IMR-90 (cell line): Measurements from ENCODE around the gene TRDN. TPM values are rescaled to one million over a fixed set of nuclear protein-coding genes. Genes with fewer than 3 reads are reported as not detected.

ENCODE experiments used
- ATAC-seq: fragments of 200-7000 bp; cut with Tn5 transposase; 2 replicates; pipeline ENCODE4 v1.9.1; 2020; ENCODE audit warnings: low read depth, mild to moderate bottlenecking, moderate library complexity
- BruUV-seq: library from RNA; stranded (reverse); fragments of 400-500 nt; replicated peaks from 2 replicates; lab custom pipeline; 2021; lab: Mats Ljungman, UMichigan
- CTCF ChIA-PET: fragments of 300-600 bp; formaldehyde crosslinking; extraction: SDS; loops from one replicate; lab custom pipeline; 2021; ENCODE audit warnings: antibody characterized with exemption; lab: Yijun Ruan, JAX
- POLR2A ChIA-PET: fragments of 300-600 bp; sonication (Branson Sonifier 250); formaldehyde crosslinking; loops from one replicate; lab custom pipeline; 2022; ENCODE audit warnings: antibody characterized with exemption; ENCODE audit not compliant: unreplicated experiment; lab: Charles Lee
- DNase-seq: peaks from one replicate; pipeline ENCODE4 v3.0.0; 2013
- H2AFZ ChIP-seq: replicated peaks from 2 replicates; pipeline ENCODE3; 2013; ENCODE audit warnings: low read length, mild to moderate bottlenecking; ENCODE audit not compliant: poor library complexity
- H2AK5ac ChIP-seq: 2 replicates; pipeline ENCODE4 v1.6.1; 2013; ENCODE audit warnings: low read depth, low read length, inconsistent platforms
- H2AK9ac ChIP-seq: replicated peaks from 2 replicates; pipeline ENCODE3; 2013; ENCODE audit warnings: mild to moderate bottlenecking, low read depth, low read length, moderate library complexity; ENCODE audit not compliant: poor library complexity
- H2BK120ac ChIP-seq: 2 replicates; pipeline ENCODE4 v1.6.1; 2013; ENCODE audit warnings: low read depth, low read length, inconsistent platforms
- H2BK15ac ChIP-seq: 3 replicates; pipeline ENCODE4 v1.6.1; 2013; ENCODE audit warnings: low read depth, low read length, inconsistent platforms
- H2BK20ac ChIP-seq: 2 replicates; pipeline ENCODE4 v1.6.1; 2013; ENCODE audit warnings: low read depth, mild to moderate bottlenecking, inconsistent platforms, low read length, moderate library complexity
- H2BK5ac ChIP-seq: 2 replicates; pipeline ENCODE4 v1.6.1; 2013; ENCODE audit warnings: mild to moderate bottlenecking, low read depth, low read length, inconsistent platforms; ENCODE audit not compliant: poor library complexity, severe bottlenecking
- H3K14ac ChIP-seq: replicated peaks from 2 replicates; pipeline ENCODE4 v1.6.1; 2013; ENCODE audit warnings: low read depth, low read length, inconsistent platforms
- H3K18ac ChIP-seq: 2 replicates; pipeline ENCODE4 v1.6.1; 2013; ENCODE audit warnings: low read depth, low read length, control low read depth
- H3K23ac ChIP-seq: 2 replicates; pipeline ENCODE4 v1.6.1; 2013; ENCODE audit warnings: low read depth, low read length, inconsistent platforms
- H3K27ac ChIP-seq: 2 replicates; pipeline ENCODE4 v1.5.1; 2013; ENCODE audit warnings: mild to moderate bottlenecking, control low read depth, low read length; ENCODE audit not compliant: insufficient read depth
- H3K27me3 ChIP-seq: 2 replicates; pipeline ENCODE4 v1.6.1; 2013; ENCODE audit warnings: low read length; ENCODE audit not compliant: control insufficient read depth, insufficient read depth
- H3K36me3 ChIP-seq: 2 replicates; pipeline ENCODE4 v1.6.1; 2013; ENCODE audit warnings: low read length, mixed read lengths; ENCODE audit not compliant: control insufficient read depth, insufficient read depth
- H3K4ac ChIP-seq: 2 replicates; pipeline ENCODE4 v1.6.1; 2013; ENCODE audit warnings: low read depth, low read length, inconsistent platforms
- H3K4me1 ChIP-seq: 2 replicates; pipeline ENCODE4 v1.6.1; 2013; ENCODE audit warnings: low read length, mixed read lengths; ENCODE audit not compliant: control insufficient read depth, insufficient read depth
- H3K4me2 ChIP-seq: 2 replicates; pipeline ENCODE4 v1.6.1; 2013; ENCODE audit warnings: low read depth, mild to moderate bottlenecking, control low read depth, low read length, moderate library complexity
- H3K4me3 ChIP-seq: 2 replicates; pipeline ENCODE4 v1.5.1; 2013; ENCODE audit warnings: low read depth, mild to moderate bottlenecking, control low read depth, low read length, moderate library complexity; ENCODE audit not compliant: insufficient read depth
- H3K56ac ChIP-seq: 2 replicates; pipeline ENCODE4 v1.6.1; 2013; ENCODE audit warnings: low read length, inconsistent platforms; ENCODE audit not compliant: insufficient read depth; ENCODE audit errors: extremely low read depth
- H3K79me1 ChIP-seq, 2 experiments: 2 replicates each; pipeline ENCODE4 v1.6.1; 2013; ENCODE audit warnings: low read length in 2 of 2, inconsistent platforms in 1 of 2, low read depth in 1 of 2
- H3K9ac ChIP-seq: 2 replicates; pipeline ENCODE4 v1.6.1; 2013; ENCODE audit warnings: low read depth, low read length, control low read depth
- H3K9me1 ChIP-seq: 2 replicates; pipeline ENCODE4 v1.6.1; 2013; ENCODE audit warnings: low read length, inconsistent platforms; ENCODE audit not compliant: insufficient read depth
- H3K9me3 ChIP-seq: 2 replicates; pipeline ENCODE4 v1.6.1; 2013; ENCODE audit warnings: low read length; ENCODE audit not compliant: control insufficient read depth, insufficient read depth
- H4K20me1 ChIP-seq: 2 replicates; pipeline ENCODE4 v1.6.1; 2013; ENCODE audit warnings: low read length, inconsistent platforms; ENCODE audit not compliant: insufficient read depth
- H4K5ac ChIP-seq: 2 replicates; pipeline ENCODE4 v1.6.1; 2013; ENCODE audit warnings: mild to moderate bottlenecking, low read depth, low read length, control low read depth
- H4K8ac ChIP-seq, 2 experiments: 2 replicates each; pipeline ENCODE4 v1.6.1; 2013; ENCODE audit warnings: low read depth in 2 of 2, low read length in 2 of 2, control low read depth in 1 of 2, inconsistent platforms in 1 of 2
- H4K91ac ChIP-seq: 2 replicates; pipeline ENCODE4 v1.6.1; 2013; ENCODE audit warnings: low read depth, low read length, inconsistent platforms; ENCODE audit not compliant: insufficient read depth
- BHLHE40 ChIP-seq: fragments of 150-350 bp; IDR thresholded peaks from 2 replicates; pipeline ENCODE4 v1.6.1; 2016; ENCODE audit warnings: mild to moderate bottlenecking, low read depth, low read length
- CEBPB ChIP-seq: IDR thresholded peaks from 2 replicates; pipeline ENCODE4 v1.6.1; 2012; ENCODE audit warnings: low read depth, low read length, improper control_type of control experiment
- CHD1 ChIP-seq: IDR thresholded peaks from 2 replicates; pipeline ENCODE4 v1.6.1; 2012; ENCODE audit warnings: low read depth, low read length, improper control_type of control experiment
- CTCF ChIP-seq: conservative IDR thresholded peaks from 2 replicates; pipeline ENCODE4 v1.5.1; 2012; ENCODE audit warnings: mild to moderate bottlenecking, low read depth, low read length, improper control_type of control experiment
- FOS ChIP-seq: fragments of 150-350 bp; IDR thresholded peaks from 2 replicates; pipeline ENCODE4 v1.6.1; 2016; ENCODE audit warnings: low read depth, low read length
- MAFK ChIP-seq: IDR thresholded peaks from 2 replicates; pipeline ENCODE4 v1.6.1; 2012; ENCODE audit warnings: low read depth, low read length, improper control_type of control experiment
- MAZ ChIP-seq: IDR thresholded peaks from 2 replicates; pipeline ENCODE4 v1.6.1; 2012; ENCODE audit warnings: low read depth, mild to moderate bottlenecking, low read length, improper control_type of control experiment, moderate library complexity, borderline replicate concordance
- MXI1 ChIP-seq: IDR thresholded peaks from 2 replicates; pipeline ENCODE4 v1.6.1; 2012; ENCODE audit warnings: low read depth, mild to moderate bottlenecking, low read length, moderate library complexity, borderline replicate concordance
- NFE2L2 ChIP-seq: fragments of 150-350 bp; IDR thresholded peaks from 2 replicates; pipeline ENCODE4 v1.6.1; 2016; ENCODE audit warnings: low read depth, mild to moderate bottlenecking, low read length
- POLR2A ChIP-seq: IDR thresholded peaks from 2 replicates; pipeline ENCODE4 v1.6.1; 2012; ENCODE audit warnings: mild to moderate bottlenecking, low read depth, low read length
- RAD21 ChIP-seq: IDR thresholded peaks from 2 replicates; pipeline ENCODE4 v1.6.1; 2012; ENCODE audit warnings: low read length, improper control_type of control experiment
- RCOR1 ChIP-seq: IDR thresholded peaks from 2 replicates; pipeline ENCODE4 v1.6.1; 2012; ENCODE audit warnings: mild to moderate bottlenecking, low read length, improper control_type of control experiment; ENCODE audit not compliant: insufficient replicate concordance
- RFX5 ChIP-seq: IDR thresholded peaks from 2 replicates; pipeline ENCODE4 v1.8.0; 2012; ENCODE audit warnings: low read depth, mild to moderate bottlenecking, low read length, moderate library complexity
- SMC3 ChIP-seq: fragments of 150-350 bp; IDR thresholded peaks from 2 replicates; pipeline ENCODE4 v1.6.1; 2016; ENCODE audit warnings: low read depth, mild to moderate bottlenecking, antibody characterized with exemption, low read length, moderate library complexity
- WGBS, 2 experiments: methylation state at CpG; one replicate each; pipeline versions ENCODE4 v1.1.5 to v1.1.7; 2013; ENCODE audit warnings: missing lambda C conversion rate in 2 of 2; ENCODE audit not compliant: insufficient read length in 1 of 2; ENCODE audit errors: extremely low coverage in 2 of 2; 5-methylcytosine and 5-hydroxymethylcytosine counted together
- dilution Hi-C: fragments of 300-500 bp; cut with HindIII; formaldehyde crosslinking; loops from one replicate; pipeline ENCODE4 v1.14.3; 2018; ENCODE audit warnings: low sequenced_read_pairs; ENCODE audit not compliant: unreplicated experiment
- in situ Hi-C: fragments of 300-500 bp; cut with MboI; formaldehyde crosslinking; loops from 3 replicates; pipeline ENCODE4 v1.14.3; 2019; ENCODE audit warnings: low sequenced_read_pairs, inconsistent platforms, mixed read lengths
- intact Hi-C: fragments of 100-400 bp; cut with micrococcal nuclease; formaldehyde crosslinking; loops from 2 replicates; pipeline ENCODE4 v1.10.0; 2022
- polyA plus RNA-seq, 3 experiments: library from polyadenylated mRNA; depleted of rRNA; stranded (reverse); fragments of >200 nt; gene quantifications; 2 replicates each; pipeline ENCODE4 v1.2.3, GENCODE V29; 2012; ENCODE audit warnings: low replicate concordance in 1 of 3
- total RNA-seq: library from RNA; depleted of rRNA; stranded (reverse); fragments of >200 nt; gene quantifications from 2 replicates; pipeline ENCODE4 v1.2.3, GENCODE V29; 2012
- TF ChIP-seq, protein P1 (sequence below): fragments of 150-350 bp; IDR thresholded peaks from 2 replicates; pipeline ENCODE4 v1.6.1; 2017; ENCODE audit warnings: mild to moderate bottlenecking, antibody characterized with exemption, low read length, low read depth
- TF ChIP-seq, protein P2 (sequence below): fragments of 150-350 bp; IDR thresholded peaks from 2 replicates; pipeline ENCODE4 v1.6.1; 2016; ENCODE audit warnings: low read depth, mild to moderate bottlenecking, low read length, moderate library complexity, borderline replicate concordance

Gene TRDN
- total and polyA plus RNA-seq, 2 of the 4 experiments (the other 2 are of a cell fraction), result not detected

DNA sequence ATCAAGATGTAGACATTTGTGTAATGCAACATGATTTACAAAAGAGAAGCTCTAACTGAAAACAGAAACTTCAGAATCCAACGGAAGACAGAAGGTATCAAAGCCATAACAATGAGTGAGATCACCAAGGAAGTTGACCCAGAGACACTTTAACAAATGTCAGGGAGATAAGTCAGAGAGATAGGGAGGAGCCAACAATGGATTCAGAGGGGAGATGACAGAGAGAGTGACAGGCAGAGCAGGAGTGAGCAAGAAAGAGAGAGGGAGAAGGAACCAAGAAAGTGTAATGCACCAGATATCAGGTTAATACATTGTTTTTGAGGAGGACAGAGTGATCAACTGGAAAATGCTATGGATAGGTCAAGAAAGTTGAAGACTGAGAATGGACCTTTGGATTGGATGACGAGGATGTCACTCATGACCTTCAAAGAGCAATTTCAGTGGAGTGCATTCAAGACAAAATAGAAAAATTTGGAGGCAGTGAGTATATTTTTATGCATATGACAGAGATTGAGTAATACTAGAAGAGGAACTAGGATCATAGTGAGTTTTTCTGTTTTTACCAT is 86.6 kb downstream of the TRDN start:
- Histone ChIP-seq H2AK5ac (no peak overlapping the region), H4K20me1 (no peaks in the 10 kb centered on the region), H3K79me1 (no peaks in the 10 kb centered on the region), H3K27me3 (no peaks in the 10 kb centered on the region), H2BK120ac (no peak overlapping the region), H3K4me1 (no peaks in the 10 kb centered on the region), H3K14ac (no peak overlapping the region), H3K9me3 (peaks cover 4% of the 10 kb centered on the region; the same call in 1 of the 2 replicates), H3K4me2 (no peak overlapping the region), H2BK20ac (no peak overlapping the region), H3K56ac (no peak overlapping the region), H3K4ac (no peak overlapping the region), H2BK15ac (no peak overlapping the region), H3K23ac (no peak overlapping the region), H4K91ac (no peak overlapping the region), H2BK5ac (no peak overlapping the region), H3K9ac (no peak overlapping the region), H3K9me1 (no peaks in the 10 kb centered on the region), H2AFZ (no peak overlapping the region), H4K8ac (no peak overlapping the region), H3K27ac (no peak overlapping the region), H4K5ac (no peak overlapping the region), H2AK9ac (no peak overlapping the region), H3K18ac (no peak overlapping the region), H3K4me3 (no peak overlapping the region), H3K36me3 (no peaks in the 10 kb centered on the region)
- DNase-seq (no peak), ATAC-seq (no peak)
- TF ChIP-seq CHD1 (no peak), MAZ (no peak), CTCF (no peak), RAD21 (no peak), RCOR1 (no peak), NFE2L2 (no peak), MAFK (no peak), POLR2A (no peak), BHLHE40 (no peak), MXI1 (no peak), CEBPB (no peak), SMC3 (no peak), RFX5 (no peak), FOS (no peak)
- TF ChIP-seq, protein P1, sequence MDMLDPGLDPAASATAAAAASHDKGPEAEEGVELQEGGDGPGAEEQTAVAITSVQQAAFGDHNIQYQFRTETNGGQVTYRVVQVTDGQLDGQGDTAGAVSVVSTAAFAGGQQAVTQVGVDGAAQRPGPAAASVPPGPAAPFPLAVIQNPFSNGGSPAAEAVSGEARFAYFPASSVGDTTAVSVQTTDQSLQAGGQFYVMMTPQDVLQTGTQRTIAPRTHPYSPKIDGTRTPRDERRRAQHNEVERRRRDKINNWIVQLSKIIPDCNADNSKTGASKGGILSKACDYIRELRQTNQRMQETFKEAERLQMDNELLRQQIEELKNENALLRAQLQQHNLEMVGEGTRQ, result no peak
- TF ChIP-seq, protein P2, sequence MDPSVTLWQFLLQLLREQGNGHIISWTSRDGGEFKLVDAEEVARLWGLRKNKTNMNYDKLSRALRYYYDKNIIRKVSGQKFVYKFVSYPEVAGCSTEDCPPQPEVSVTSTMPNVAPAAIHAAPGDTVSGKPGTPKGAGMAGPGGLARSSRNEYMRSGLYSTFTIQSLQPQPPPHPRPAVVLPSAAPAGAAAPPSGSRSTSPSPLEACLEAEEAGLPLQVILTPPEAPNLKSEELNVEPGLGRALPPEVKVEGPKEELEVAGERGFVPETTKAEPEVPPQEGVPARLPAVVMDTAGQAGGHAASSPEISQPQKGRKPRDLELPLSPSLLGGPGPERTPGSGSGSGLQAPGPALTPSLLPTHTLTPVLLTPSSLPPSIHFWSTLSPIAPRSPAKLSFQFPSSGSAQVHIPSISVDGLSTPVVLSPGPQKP, result no peak
- BruUV-seq, result no TSS peak
- dilution Hi-C loops (no loop called here), intact Hi-C loops (no loop called here), in situ Hi-C loops (no loop called here)
- ChIA-PET CTCF (no interaction called here), POLR2A (no interaction called here)
- WGBS, 2 experiments, result 22% methylated on average over 1 of the region's 2 CpGs; no CpG with 5 or more reads in 1 of the 2 experiments
